GM18868 (cell line): Measurements from ENCODE around the gene DGCR2.

Source experiments
- ATAC-seq: cut with Tn5 transposase; IDR thresholded peaks from one replicate; pipeline ENCODE4 v1.9.1; 2021; ENCODE audit warnings: mild to moderate bottlenecking, moderate library complexity; ENCODE audit not compliant: unreplicated experiment

DGCR2 gene

GRCh38 chr22:19127329-19128008 lies 5.3 kb upstream of the DGCR2 start:
- ATAC-seq: no peak

- ATAC-seq: no peak
Measured at GRCh38 chr22:19126309-19127273, 4.4 kb upstream of the DGCR2 start.

GRCh38 chr22:19125474-19126308 lies 3.5 kb upstream of the DGCR2 start:
- no peak for ATAC-seq

GRCh38 chr22:19125011-19125410 lies 2.8 kb upstream of the DGCR2 start:
- no peak for ATAC-seq

GRCh38 chr22:19124377-19124776 lies 2.2 kb upstream of the DGCR2 start:
- ATAC-seq: no peak

- no peak for ATAC-seq
Measured at GRCh38 chr22:19123936-19124335, 1.7 kb upstream of the DGCR2 start.

GRCh38 chr22:19122752-19123492 lies 710 bp upstream of the DGCR2 start:
- ATAC-seq: no peak

- peak; percentile 22 for ATAC-seq
Measured at GRCh38 chr22:19121631-19122142, 525 bp downstream of the DGCR2 start.

GRCh38 chr22:19120829-19121630 lies 1.2 kb downstream of the DGCR2 start:
- no peak for ATAC-seq

- ATAC-seq: no peak
Measured at GRCh38 chr22:19119949-19120348, 2.3 kb downstream of the DGCR2 start.

GRCh38 chr22:19118329-19118880 lies 3.8 kb downstream of the DGCR2 start:
- no peak for ATAC-seq

GRCh38 chr22:19117111-19117512 lies 5.1 kb downstream of the DGCR2 start:
- no peak for ATAC-seq

GRCh38 chr22:19115628-19116027 lies 6.6 kb downstream of the DGCR2 start:
- ATAC-seq: no peak

GRCh38 chr22:19114984-19115552 lies 7.1 kb downstream of the DGCR2 start:
- no peak for ATAC-seq

- ATAC-seq: no peak
Measured at GRCh38 chr22:19113429-19113828, 8.8 kb downstream of the DGCR2 start.

GRCh38 chr22:19111584-19111983 lies 10.6 kb downstream of the DGCR2 start:
- no peak for ATAC-seq

- no peak for ATAC-seq
Measured at GRCh38 chr22:19111140-19111539, 11.1 kb downstream of the DGCR2 start.

- no peak for ATAC-seq
Measured at GRCh38 chr22:19110646-19111045, 11.6 kb downstream of the DGCR2 start.

- ATAC-seq: no peak
Measured at GRCh38 chr22:19110064-19110458, 12.2 kb downstream of the DGCR2 start.
